HG03280 (cell line): Measurements from ENCODE around the gene NTM.

ENCODE experiments used
- ATAC-seq: cut with Tn5 transposase; IDR thresholded peaks from one replicate; pipeline ENCODE4 v1.9.1; 2021; ENCODE audit warnings: mild to moderate bottlenecking, moderate library complexity; ENCODE audit not compliant: unreplicated experiment

NTM gene

DNA sequence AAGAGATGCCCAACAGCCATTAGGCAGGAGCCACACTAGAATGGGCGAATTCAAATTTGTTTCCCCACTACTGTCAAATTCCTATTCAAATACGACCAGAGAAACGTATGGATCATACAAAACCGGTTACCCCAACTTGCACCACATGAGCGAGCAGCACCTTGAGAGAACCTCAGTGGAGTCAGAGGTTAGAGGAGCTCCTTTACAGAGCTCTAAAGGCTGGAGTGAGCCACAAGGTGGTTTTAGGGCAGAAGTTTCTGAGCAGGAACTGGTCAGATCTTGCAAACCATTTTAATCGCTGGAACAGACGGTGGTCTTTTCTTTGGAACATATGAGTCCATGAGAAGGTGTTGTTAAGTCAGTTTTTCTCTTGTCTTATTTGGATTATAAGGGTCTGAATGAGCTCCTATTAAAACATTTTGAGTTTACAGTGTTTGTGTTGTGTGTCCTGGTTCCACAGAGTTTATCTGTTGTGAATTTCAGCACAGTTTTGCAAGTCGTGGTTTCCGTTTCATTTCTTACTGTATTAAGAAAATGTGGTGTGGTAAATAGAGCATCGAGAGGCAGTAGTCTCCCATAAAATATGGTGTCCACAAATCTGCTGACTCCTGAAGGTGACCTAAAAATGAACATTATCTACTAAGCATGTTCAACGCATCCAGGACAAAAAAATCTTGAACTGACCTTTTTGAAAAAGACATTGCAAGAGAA lies 471.7 kb downstream of the NTM start:
- no peak for ATAC-seq

DNA sequence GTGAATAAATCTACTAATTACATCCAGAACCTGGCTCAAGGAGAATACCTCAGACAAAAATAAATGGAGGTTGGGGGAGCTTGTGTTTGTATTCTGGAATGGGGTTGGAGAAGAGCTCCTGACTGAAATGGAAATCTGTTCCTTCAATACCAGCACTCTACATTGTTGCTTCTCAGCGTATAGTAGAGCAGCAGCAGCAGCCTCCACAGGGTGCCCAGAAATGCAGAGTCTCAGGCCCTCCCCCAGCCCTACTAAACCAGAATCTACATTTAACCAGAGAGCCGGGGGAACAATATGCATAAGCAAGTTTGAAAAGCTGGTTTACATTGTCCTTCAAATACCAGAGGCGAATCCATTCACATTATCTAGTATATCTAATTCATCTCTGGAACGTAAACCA lies 474.8 kb downstream of the NTM start:
- ATAC-seq: no peak

DNA sequence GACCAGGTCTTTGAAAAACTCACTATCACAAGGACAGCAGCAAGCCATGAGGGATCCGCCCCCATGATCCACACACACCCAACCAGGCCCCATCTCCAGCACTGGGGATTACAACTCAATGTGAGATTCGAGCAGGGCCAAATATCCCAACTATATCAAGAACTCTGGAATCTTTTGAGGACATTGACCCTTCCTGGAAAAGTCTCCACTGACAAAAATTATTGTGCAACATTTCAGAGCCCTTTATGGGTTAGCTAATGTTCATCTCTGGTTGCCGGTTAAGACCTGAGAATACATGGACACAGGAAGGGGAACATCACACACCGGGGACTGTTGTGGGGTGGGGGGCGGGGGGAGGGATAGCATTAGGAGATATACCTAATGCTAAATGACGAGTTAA lies 479.1 kb downstream of the NTM start:
- ATAC-seq: no peak

DNA sequence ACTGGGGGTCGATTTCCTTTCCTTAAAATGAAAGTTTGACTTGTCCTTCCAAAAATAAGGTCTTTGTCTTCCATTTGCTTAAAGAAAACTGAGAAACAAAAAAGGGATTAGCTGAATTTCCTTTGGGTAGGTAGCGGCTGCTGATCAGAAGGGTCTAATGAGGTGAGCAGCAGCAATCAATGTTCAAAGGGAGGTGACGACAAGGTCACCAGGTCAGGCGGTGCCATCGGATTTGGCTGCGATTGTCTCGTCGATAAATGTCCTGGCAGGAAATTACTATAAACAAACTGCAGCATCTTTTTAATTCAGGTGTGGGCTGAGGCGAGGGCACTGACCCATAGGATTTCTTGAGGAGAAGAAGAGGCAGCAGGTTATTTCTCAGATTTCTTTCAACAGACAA lies 480.1 kb downstream of the NTM start:
- ATAC-seq: no peak

DNA sequence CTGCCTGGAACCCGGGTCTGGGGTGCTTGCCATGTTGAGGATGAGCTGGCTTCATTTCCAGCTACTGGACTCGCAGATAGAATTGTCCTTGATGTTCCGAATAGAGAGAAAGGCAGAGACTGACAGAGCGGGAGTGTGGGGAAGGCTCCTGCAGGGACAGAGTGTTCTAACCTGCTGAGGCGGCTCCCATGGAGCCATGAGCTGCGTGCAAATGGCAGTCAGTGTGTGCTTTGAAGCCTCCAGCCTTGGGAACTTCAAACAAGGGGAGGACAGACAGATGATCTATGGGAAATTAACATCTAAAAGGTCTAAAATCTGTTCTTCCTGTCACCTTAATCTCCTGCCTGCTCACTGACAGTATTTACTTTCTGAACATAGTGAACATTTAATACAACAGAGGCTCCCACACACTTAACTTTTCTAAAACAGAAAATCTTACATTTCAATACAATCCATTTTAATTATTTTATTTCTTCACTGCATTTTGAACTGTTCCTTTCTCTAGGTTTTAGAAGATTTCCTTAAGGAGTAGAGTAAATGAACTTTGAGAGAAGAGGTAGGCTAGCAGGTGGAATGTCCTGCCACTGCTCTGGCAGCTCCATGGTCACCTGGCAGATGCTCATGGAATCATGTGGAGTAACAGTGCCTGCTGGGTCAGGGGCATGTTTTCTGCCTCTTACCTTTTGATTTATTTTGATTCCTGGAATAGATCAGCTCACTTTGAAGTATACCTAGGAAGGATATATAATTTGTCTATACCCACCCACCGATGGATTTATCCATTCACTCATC lies 481.7 kb downstream of the NTM start:
- ATAC-seq: no peak

DNA sequence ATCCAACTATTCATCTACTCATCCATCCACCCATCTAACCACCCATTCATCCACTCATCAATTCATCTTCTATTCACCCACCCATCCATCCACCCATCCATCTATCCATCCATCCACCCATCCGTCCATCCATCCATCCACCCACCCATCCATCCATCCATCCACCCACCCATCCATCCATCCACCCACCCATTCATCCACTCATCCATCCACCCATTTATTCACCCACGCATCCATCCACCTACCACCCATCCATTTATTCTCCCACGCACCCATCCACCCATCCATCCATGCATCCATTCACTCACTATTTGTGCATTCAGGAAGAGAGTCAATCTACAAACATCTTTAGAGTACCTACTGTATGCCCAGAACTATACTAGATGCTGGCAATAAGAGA lies 482.3 kb downstream of the NTM start:
- no peak for ATAC-seq

DNA sequence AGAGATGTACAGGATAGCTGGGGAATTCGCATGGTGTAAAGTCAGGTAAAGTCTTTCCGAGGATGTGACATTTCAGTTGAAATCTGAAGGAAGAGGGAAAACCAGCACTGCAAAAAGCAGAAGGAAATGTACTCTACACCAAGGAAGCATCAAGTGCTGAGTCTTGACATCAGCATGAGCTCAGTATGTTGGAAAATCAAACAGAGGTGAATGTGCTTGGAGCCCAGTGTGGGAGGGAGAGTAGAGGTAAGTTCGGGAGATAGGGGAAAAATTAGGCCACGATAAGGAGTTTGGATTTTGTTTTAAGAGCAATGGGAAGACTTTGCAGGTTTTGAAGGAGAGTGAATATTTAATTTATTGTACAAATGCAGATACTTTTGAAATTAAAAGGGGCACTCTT lies 484.0 kb downstream of the NTM start:
- no peak for ATAC-seq

DNA sequence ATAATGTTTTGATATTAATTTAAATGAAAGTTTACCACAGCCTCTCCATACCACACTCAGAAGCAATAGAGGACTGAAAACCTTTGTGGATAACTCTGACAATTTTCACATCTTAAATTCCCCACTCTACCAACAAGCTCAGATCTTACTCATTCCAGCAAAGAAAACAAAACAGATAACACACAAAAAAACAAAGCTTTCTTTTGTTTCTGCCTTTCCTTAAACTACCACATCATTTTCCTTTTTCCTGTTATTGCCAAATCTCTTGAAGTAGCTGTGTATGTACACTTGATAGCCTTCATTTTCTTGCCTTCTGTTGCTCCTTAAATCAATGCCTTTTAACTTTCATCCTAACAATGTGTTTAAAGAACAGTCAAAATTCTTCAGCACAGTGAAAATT lies 484.9 kb downstream of the NTM start:
- no peak for ATAC-seq

DNA sequence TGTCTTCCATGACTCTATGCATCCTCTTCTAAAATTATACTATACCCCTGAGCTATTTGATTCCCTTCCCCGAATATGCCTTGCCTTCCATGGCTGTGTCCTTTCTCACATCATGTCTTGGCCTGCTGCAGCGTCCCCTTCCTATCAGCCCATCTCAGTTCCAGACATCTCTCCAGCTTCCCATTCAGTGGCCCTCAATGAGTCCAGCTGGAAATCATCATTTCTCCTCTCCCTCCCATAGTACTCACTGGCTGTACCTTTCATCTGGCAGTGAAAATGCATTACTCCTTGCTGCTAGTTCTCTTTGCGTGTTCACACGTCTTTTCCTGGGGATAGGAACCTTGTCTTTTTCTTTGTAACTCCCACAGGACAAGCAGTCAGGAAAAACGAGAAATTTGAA lies 486.8 kb downstream of the NTM start:
- ATAC-seq: no peak

DNA sequence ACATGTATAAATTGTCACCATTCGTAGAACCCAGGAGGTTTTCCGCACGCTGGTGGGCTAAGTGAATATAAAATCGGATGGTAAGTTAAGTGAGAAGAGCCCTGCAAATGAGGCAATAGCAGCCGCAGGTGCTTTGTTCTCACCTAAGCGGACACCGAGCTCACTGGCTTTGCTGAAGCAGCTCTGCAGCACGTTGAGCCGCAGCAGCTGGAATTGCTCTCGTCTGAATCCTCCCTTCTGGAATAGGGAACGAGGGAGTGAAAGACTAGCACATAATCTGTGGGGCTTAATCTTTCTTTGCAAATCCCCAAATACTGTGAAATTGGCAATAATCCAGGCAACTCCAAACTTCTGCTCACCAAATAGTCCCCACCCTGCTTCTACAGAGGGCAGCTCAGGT lies 488.1 kb downstream of the NTM start:
- ATAC-seq: no peak

DNA sequence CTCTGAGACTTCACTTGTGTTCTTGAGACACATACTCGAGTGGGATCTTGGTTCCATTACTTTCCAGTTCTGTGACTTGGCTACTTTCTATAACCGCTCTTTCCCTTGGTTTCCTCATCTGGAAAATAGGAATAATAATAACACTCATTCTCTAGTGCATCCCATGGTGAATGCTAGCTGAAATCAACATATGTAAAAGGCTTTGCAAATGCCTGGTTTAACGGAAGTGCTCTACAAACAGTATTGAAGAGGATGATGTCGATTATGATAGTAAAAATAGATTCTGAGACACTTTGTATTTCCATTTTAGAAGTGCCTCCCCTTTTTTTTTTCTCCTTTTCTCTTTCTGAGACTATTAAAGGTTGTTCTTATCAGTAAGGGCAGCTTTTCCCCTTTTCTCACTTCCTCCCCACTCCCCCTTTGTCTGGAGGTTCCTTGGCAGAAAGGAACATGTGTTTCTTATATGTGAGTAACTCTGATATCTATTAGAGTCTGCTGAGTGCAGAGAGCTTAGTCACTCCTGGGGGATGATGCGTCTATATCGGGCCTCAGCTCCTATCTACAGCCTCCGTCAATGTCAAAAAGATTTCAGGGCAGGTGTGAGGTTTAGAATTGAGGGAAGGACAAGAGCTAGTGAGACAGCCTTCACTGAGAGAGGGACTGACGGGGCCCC lies 489.3 kb downstream of the NTM start:
- ATAC-seq: no peak

DNA sequence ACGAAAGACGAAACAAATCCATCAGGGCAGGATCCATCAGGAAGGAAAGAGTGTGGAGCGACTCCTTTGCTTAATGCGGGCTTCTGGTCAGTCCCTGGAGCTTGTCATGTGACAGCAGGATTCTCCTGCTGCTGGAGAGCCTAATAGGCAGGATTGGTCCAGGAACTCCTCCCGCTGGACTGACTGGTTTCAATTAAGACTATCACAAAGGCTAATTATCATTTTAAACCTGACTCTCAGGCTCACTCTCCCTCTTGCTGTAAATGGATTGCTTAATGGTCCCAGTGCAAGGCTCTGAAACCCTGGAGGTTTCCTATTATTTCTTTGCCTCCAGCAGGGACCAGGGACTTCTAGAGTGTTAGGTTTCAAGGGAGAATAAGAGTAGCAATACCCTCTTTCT lies 493.8 kb downstream of the NTM start:
- no peak for ATAC-seq

DNA sequence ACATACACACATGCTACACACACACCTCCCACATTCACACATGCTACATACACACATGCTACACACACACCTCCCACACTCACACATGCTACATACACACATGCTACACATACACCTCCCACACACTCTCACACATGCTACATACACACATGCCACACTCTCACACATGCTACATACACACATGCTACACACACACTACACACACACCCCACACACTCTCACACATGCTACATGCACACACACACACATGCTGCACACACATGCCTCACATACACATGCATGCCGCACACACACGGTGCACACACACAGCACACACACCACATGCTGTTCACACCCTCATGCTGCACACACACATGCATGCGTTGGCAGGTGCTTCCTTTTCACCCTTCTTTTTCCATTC lies 495.4 kb downstream of the NTM start:
- ATAC-seq: no peak

DNA sequence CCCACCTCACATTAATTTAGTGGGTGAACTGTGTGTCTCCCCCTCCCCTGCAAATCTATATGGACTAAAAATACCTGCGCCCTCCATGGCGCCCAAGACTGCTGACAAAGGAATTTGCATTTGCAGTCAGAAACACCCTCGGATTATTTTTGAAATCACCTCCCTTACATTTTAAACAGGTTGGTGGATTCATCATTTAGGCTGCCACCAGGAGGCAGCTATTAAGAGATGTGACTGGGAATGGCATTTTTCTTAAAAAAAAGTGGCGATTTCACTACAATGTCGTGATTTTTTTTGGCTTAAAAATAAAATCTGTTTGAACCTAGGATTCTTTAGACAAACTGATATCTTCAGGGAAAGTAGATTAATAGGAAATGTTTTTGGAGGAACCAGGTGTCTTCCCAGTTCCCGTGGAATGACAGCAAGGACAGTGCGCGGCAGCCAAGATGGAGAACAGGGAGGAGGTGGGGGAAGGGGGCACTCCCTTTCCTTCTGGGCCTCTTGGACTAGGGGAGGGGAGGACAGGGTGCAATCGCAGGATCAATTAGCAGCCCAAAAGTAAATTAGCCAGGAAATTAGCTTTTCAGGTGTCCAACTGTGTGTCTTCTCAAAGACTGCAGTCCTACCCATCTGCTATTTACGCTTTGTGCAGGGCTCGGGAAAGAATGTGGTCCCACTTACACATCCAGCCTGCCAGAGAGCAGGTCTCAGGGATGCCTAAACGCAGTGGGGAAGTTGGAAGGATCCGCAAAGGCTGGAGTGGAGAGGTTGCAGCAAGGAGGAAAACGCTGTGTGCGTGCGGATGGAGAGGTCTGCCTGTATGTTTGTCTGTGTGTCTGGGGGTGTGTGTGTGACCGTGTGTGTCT lies 496.4 kb downstream of the NTM start:
- no peak for ATAC-seq

DNA sequence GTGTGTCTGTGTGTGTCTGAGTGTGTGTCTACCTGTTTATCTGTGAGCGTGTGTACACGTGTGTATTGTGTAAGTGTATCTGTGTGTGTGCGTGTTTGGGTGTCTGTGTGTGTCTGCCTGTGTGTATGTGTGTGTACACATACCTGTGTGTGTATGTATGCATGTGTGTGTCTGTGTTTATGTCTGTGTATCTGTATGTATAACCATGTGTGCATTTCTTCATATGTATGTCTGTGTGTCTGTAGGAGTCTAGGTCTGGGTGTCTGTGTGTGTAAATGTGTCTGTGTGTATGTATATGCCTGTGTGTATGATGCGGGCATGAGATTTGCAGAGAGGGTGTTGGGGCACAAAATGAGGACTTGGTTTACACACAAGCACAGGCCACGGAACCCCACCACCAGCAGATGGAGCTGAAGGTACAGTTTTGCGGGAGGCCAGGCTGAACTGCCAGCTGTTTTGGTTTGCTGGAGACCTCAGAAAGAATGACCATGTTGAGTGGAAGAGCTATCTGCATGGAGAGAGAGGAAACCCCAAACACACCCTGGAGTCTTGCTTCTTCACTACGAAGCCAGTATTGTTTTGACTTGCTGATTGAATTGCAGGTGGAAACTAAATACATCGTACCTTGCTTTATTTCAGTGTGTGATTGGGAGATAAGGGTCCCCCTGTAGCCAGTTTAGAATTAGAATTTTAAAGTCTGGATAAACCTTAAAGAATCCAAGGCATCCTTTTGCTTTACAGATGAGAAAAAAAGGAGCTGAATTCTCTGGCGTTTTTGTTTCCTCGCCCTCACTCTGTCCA lies 497.2 kb downstream of the NTM start:
- ATAC-seq: peak; percentile 61

DNA sequence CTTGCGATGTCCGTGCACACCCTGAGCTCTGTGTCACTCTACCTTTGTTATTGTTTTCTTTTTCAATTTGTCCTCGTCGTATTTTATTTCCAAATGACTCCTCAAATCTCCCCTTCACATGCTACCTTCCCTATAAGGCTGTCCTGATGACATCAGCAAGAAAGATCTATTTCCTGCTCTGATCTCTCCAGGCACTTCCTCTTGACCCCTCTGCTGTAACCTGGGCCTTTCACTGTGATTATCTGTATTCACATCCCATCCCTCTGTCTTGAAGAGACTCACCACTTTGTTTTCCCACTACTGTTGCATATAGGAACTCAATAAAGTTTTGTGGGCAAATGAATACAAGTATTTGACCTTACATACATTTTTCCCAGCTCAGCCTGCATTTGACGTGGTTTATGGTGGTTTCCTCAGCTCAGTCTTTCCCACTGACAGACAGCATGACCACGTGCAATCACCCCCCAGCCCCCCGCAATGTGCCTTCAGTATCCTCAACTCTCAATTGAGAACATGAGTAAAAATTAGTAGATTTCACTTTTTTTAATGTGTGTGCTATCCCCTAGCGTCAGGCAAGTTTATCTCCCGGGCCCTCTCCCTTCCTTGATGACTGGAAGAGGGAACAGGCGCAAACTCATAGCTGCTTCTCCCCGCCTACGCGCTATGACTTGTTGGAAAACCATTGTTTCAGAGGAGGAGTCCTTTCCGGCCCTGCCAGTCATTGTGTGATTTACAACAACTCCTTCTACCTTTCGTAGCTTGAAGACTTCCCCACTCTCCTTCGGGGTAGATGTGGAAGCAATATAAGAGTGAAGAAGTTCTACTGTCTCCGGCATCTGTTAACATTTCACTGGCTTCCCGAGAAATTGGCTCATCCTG lies 498.5 kb downstream of the NTM start:
- ATAC-seq: no peak

DNA sequence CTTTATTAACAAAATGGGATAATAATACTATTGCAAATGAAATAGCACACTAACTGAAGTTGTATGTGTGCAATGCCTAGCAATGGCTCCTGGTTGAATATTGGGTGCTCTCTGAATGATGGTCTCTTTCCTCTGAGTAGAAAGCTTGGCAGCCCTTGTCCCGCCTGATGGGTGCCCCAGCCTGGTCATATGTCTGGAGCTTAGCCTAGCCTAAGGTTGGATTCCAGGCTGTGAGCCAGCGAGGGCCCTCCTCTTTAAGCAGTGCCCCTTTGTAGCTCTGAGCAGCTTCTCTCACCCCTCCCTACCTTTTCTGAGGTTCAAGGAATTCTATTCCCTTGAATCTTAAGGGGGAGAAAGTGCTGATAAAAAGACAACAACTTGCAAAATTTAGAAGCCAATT lies 499.9 kb downstream of the NTM start:
- ATAC-seq: no peak

DNA sequence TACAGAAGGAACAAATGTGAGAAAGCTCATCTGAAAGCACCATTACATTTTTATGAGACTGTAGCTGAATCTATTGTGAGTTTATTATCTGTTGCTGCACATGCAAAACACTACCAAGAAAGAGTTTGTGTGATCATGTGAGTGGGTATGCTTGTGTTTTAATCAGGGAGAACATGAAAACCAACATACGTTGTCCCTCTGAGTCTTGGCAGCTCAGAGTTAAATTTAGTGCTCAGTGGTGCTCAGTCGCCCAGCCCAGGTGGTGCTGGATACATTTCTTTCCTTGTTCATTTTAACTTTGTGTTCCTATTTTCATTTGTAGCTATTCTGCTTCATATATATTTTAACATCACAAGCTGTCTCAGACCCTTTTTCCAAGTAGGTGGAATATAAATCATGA lies 500.6 kb downstream of the NTM start:
- no peak for ATAC-seq

DNA sequence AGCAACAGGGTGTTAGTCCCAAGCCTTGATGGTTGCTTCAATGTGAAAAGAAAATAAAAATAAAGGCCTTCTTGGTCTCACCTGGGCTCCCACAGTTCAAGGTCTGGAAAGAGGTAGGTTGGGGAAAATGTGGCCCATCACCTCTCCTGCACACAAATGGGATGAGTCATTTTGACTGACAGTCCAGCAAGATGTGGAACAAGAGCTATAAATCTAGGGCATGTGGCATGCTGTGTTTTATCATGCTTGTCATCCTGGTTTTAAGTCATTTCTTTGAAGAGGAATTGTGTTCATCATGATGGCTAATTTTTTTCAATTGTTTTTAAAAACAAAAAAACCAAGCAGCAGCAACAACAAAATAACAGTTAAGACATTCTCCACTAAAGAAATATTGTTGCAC lies 503.7 kb downstream of the NTM start:
- no peak for ATAC-seq
